Lower leg skin (tissue), 3 donors: ENCODE data around the gene AP3D1.

Experiments used
- POLR2A ChIP-seq, 2 donors: fragments of 450-650 bp; IDR thresholded peaks; one replicate each; pipeline ENCODE4 v1.6.1; 2016 to 2017; ENCODE audit warnings: antibody characterized with exemption in 2 of 2, mild to moderate bottlenecking in 1 of 2, moderate library complexity in 1 of 2
- TF ChIP-seq, protein P1 (sequence below), 3 donors: fragments of 450-650 bp; IDR thresholded peaks; one replicate each; pipeline ENCODE4 v1.5.1; 2016; ENCODE audit warnings: antibody characterized with exemption in 3 of 3, mild to moderate bottlenecking in 3 of 3, moderate library complexity in 2 of 3

DNA sequence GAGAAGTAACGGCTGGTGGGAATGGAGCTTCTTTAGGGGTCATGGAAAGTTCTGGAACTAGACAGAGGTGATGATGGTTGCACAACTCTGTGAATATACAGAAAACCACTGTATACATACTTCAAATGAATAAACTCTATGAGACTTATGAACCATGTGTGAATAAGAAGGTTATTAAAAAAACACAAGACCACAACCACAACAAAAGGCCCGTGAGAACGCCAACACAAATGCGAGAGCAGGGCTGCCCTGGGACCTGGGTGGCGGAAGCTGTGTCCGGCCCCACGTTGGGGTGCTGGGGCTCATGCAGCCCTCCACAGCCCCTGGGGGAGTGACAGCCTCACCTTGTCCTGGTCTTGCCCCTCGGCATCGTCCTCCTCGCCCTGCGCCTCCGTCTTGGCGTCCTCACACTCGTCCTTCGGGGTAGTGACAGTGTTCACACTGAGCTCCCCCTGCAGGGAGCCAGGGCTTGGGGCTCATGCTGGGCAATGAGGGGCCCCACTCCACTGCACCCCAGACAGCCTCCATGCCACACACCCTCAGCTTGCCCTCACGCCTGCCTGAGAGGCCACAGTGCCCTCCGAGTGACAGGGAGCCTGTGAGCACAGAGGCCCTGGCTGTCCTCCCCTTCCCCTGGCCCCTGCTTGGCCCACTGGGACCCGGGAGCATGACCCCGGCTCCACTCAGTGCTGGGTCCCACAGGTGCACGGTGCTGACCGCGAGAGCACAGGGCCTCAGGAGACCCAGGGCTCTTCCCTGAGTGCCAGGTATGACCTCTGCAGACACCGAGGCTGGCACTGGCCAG is 38.6 kb downstream of the AP3D1 start:
- TF ChIP-seq POLR2A (IDR thresholded peaks at IDR 0.05), result no peak
- TF ChIP-seq, protein P1, sequence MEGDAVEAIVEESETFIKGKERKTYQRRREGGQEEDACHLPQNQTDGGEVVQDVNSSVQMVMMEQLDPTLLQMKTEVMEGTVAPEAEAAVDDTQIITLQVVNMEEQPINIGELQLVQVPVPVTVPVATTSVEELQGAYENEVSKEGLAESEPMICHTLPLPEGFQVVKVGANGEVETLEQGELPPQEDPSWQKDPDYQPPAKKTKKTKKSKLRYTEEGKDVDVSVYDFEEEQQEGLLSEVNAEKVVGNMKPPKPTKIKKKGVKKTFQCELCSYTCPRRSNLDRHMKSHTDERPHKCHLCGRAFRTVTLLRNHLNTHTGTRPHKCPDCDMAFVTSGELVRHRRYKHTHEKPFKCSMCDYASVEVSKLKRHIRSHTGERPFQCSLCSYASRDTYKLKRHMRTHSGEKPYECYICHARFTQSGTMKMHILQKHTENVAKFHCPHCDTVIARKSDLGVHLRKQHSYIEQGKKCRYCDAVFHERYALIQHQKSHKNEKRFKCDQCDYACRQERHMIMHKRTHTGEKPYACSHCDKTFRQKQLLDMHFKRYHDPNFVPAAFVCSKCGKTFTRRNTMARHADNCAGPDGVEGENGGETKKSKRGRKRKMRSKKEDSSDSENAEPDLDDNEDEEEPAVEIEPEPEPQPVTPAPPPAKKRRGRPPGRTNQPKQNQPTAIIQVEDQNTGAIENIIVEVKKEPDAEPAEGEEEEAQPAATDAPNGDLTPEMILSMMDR (IDR thresholded peaks at IDR 0.05), result no peak
